Measurements from ENCODE around the gene TTC7B. TPM values are rescaled to one million over a fixed set of nuclear protein-coding genes. Genes with fewer than 3 reads are reported as not detected.
A peak's percentile ranks its signal among the peaks of the same experiment; 100 is the strongest.

The TTC7B gene
- total and polyA plus RNA-seq, 2 of the 8 experiments (the other 6 are each of a cell fraction or from before 2014, with no cell fraction given) = 23.7 to 34.0 TPM

DNA sequence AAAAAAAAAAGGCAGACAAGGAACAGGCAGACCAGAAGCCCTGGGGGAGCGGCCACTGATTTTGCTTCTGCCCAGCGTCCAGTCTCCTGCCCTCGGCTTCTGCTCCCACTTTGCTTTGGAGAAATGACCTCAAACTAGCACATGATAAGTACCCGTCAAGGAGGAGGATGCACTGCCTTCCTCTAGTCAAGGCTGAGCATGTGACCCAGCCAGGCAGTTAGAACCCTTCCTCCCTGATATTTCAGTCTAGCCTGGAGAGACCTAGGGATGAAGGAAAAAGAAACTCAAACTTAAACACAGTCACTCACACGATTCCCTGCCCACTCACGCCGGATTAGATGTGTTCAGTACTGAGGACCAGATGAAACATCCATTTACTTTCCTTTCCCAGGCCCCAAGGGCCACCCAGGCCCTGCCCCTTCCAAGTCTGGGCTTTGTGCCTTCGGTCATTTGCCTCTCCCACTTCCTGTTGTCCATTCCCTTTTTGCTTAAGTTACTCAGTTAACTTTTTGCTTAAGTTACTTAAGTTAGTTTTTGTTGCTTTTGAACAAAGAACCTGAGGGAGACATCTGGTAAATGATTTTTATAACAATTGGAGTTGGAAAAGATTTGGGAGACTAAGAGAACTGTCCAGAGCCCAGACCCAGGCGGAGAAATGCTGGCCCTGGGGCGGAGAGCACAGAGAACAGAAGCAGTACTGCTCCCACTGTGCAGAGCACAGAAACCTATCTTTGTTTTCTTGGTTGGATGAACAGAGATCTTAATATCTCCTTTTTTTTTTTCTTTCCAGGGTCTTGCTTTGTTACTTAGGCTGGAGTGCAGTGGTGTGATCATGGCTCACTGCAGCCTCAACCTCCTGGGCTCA is 23.0 kb upstream of the TTC7B start:
- Histone ChIP-seq H3K4me3 (ENCODE audit: extremely low read depth in 1 of 4, insufficient read depth in 2 of 4, low read depth in 3 of 4, low read length in 4 of 4) (no peak overlapping the region), H2BK20ac (ENCODE audit: low read length) (no peak overlapping the region), H3K23me2 (ENCODE audit: low read depth, low read length) (no peaks in the 10 kb centered on the region), H2BK15ac (ENCODE audit: low read length) (no peak overlapping the region), H4K8ac (ENCODE audit: extremely low read depth, insufficient read depth, low read length) (no peak overlapping the region), H3K4ac (replicated peaks; ENCODE audit: insufficient read length, low read depth, low read length) (no peak overlapping the region), H4K5ac (ENCODE audit: insufficient read length, low read depth, low read length) (no peak overlapping the region), H3K79me1 (ENCODE audit: low read depth, low read length) (no peaks in the 10 kb centered on the region), H3K23ac (ENCODE audit: insufficient read length) (no peak overlapping the region), H3K79me2 (ENCODE audit: control insufficient read depth in 1 of 2, insufficient read depth in 2 of 2, low read length in 2 of 2) (no peaks in the 10 kb centered on the region), H3K56ac (replicated peaks; ENCODE audit: insufficient read length, low read depth, low read length) (no peak overlapping the region), H3K4me2 (ENCODE audit: insufficient read depth in 1 of 2, low read depth in 2 of 2, low read length in 2 of 2) (no peak overlapping the region), H2BK5ac (ENCODE audit: low read depth, low read length) (no peak overlapping the region), H3K27me3 (replicated peaks in 1 of 4; ENCODE audit: control insufficient read depth in 3 of 4, extremely low read depth in 1 of 4, insufficient read depth in 3 of 4, low read length in 3 of 4) (peaks cover 0 to 1% (median 0%) of the 10 kb centered on the region in 4 experiments; a peak in 1 of 7 replicates), H3K18ac (ENCODE audit: extremely low read depth, low read length) (no peak overlapping the region), H4K91ac (replicated peaks; ENCODE audit: insufficient read length, low read length) (no peak overlapping the region), H2AFZ (ENCODE audit: low read length) (peak overlapping the region; percentile 71), H4K20me1 (replicated peaks in 1 of 2; ENCODE audit: control insufficient read depth in 1 of 2, insufficient read depth in 2 of 2, low read length in 2 of 2) (no peaks in the 10 kb centered on the region), H2BK120ac (replicated peaks; ENCODE audit: low read depth, low read length) (no peak overlapping the region), H2AK5ac (ENCODE audit: low read depth, low read length) (no peak overlapping the region), H3K27ac (ENCODE audit: low read depth, low read length) (no peak overlapping the region), H3K9ac (replicated peaks in 1 of 4; ENCODE audit: extremely low read depth in 1 of 4, low read depth in 3 of 4, low read length in 3 of 4) (no peak overlapping the region), H3K9me3 (ENCODE audit: insufficient read depth in 2 of 2, low read depth in 1 of 2, low read length in 1 of 2) (no peaks in the 10 kb centered on the region), H3K4me1 (replicated peaks in 1 of 4; ENCODE audit: control insufficient read depth in 3 of 4, insufficient read depth in 4 of 4, low read length in 3 of 4) (no peaks in the 10 kb centered on the region), H3K36me3 (ENCODE audit: control insufficient read depth in 2 of 4, insufficient read depth in 4 of 4, low read length in 3 of 4) (no peaks in the 10 kb centered on the region), H3K14ac (ENCODE audit: insufficient read length) (no peak overlapping the region), H2BK12ac (ENCODE audit: low read depth, low read length) (peak overlapping the region; percentile 33; the same call in 1 of the 2 replicates)
- 88% methylated on average over 7 of the region's 10 CpGs; no CpG with 5 or more reads in 1 of the 2 experiments for WGBS, 2 experiments (ENCODE audit: extremely low coverage in 1 of 2, insufficient coverage in 1 of 2, insufficient read length in 1 of 2, insufficient replicate concordance in 2 of 2, low coverage in 1 of 2, low lambda C conversion rate in 2 of 2, missing lambda C conversion rate in 1 of 2)
- ChIA-PET POLR2A (ENCODE audit: partially characterized antibody) (interaction anchor here (1.2 kb wide), 1 partner anchor 11 kb away, joined by 3 read pairs; no protein-coding TSS in a partner anchor), CTCF (ENCODE audit: partially characterized antibody) (interaction anchor here (1.2 kb wide), 1 partner anchor 119 kb away, joined by 3 read pairs; no protein-coding TSS in a partner anchor)
- FAIRE-seq (no peak), DNase-seq (ENCODE audit: low read depth in 1 of 2, low spot score in 2 of 2) (no peak)
- TF ChIP-seq SP2 (IDR thresholded peaks at IDR 0.05; ENCODE audit: low read length) (no peak), GABPA (IDR thresholded peaks at IDR 0.05; ENCODE audit: borderline replicate concordance, insufficient read depth, low read length) (no peak), KDM1A (IDR thresholded peaks at IDR 0.05; ENCODE audit: borderline replicate concordance, low read length) (no peak), SRF (IDR thresholded peaks at IDR 0.05; ENCODE audit: low read depth, low read length) (no peak), CBX8 (IDR thresholded peaks at IDR 0.05; ENCODE audit: borderline replicate concordance, low read depth, low read length) (no peak), KDM5A (IDR thresholded peaks at IDR 0.05; ENCODE audit: low read length) (no peak), BACH1 (IDR thresholded peaks at IDR 0.05; ENCODE audit: low read length) (no peak), PHF8 (conservative IDR thresholded peaks at IDR 0.05; ENCODE audit: low read depth, low read length) (no peak), NRF1 (IDR thresholded peaks at IDR 0.05; ENCODE audit: low read depth, low read length) (no peak), RNF2 (IDR thresholded peaks at IDR 0.05; ENCODE audit: borderline replicate concordance, low read depth, low read length, missing control alignments, poor library complexity, severe bottlenecking) (no peak), EGR1 (IDR thresholded peaks at IDR 0.05; ENCODE audit: borderline replicate concordance, low read depth, low read length) (no peak), SIRT6 (IDR thresholded peaks at IDR 0.05; ENCODE audit: low read length) (no peak), CHD1 (IDR thresholded peaks at IDR 0.05; ENCODE audit: low read depth, low read length) (no peak)
